CMK (cell line): ENCODE data around the gene RAC2.
"Not testable (repeated sequence)": the region's sequence is repeated elsewhere in the genome, so short reads cannot be mapped to it uniquely, and the experiment has no call there.

Experiments
- DNase-seq: peaks from one replicate; pipeline ENCODE4 v3.0.0-alpha.2; 2010; ENCODE audit warnings: low read depth

RAC2 gene

GRCh38 chr22:37234736-37235711 lies 9.0 kb downstream of the RAC2 start:
- DNase-seq: no peak

DNA sequence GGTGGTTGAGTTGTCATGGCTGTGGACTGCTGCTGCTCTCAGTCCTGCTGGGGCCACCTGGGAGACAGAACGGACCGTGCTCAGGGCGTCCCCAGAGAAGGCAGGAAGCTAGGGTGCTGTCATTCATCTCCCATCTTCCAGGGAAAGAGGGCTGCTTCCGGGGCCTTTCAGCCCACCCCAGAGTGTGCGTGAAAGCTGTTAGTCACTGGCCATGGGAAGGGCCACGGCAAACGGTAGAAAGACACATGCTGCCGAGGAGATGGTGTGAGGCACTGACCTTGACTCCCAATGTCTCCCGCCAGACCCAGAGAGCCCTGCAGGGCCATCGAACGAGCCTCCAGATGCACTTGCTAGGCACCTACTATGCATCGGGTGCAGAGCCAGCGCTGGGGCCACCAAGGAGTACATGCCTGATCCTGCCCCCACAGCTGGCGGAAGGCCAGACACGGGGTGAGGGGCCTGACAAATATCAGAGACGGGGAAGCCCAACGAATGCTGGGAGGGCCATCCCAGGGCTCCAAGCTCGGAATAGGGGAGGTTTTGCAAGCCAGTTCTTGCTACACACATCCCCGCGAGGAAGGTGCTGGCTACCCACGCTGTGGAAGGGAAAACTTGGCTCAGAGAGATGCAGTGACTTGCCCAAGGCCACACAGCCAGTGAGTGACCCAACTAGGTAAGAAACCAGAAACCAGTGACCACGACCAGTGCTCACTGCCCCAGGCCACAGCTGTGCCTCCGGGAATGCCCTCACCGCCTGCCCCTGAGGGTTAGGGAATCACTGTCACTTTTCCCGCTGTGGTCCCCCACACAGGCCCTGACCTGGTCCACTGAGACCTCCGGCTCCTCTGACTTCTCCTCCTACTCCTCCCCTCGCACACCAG lies 10.1 kb downstream of the RAC2 start:
- no peak for DNase-seq

GRCh38 chr22:37233371-37233750 lies 10.7 kb downstream of the RAC2 start:
- DNase-seq: not testable (repeated sequence)

- no peak for DNase-seq
Observed at GRCh38 chr22:37232140-37232998, 11.7 kb downstream of the RAC2 start.

DNA sequence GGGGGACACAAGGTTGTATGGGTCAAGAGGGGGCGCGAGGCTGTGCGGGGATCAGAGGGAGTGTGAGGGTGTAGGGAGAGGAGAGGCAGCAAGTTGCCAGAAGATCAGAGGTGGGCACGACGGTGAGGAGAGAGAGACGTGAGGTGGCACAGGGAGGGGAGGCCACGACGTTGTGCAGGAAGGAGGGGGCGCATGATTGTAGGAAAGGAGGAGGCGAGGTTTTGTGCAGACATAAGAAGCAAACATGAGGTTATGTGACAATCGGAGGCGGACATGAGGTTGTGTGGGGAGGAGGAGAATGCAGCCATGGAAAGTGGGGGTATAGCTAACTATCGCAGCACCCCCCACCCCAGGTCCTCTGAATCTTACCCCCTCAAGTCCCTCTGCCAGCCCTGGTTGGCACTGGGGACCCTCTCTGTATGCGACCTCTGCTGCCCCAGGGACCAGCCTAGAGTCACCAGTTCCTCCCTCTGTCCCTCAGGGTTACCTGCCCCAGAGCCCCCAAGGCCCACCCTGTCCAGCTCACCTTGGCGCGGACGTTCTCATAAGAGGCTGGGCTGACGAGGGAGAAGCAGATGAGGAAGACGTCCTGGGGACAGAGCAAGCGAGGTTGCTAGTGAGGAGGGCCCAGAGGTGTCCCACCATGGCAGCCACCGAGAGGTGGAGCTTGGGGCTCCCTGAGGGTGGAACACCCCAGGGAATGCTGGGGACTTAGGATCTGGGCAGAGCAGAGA lies 12.5 kb downstream of the RAC2 start:
- DNase-seq: no peak

- no peak for DNase-seq
Observed at GRCh38 chr22:37230673-37231405, 13.2 kb downstream of the RAC2 start.

DNA sequence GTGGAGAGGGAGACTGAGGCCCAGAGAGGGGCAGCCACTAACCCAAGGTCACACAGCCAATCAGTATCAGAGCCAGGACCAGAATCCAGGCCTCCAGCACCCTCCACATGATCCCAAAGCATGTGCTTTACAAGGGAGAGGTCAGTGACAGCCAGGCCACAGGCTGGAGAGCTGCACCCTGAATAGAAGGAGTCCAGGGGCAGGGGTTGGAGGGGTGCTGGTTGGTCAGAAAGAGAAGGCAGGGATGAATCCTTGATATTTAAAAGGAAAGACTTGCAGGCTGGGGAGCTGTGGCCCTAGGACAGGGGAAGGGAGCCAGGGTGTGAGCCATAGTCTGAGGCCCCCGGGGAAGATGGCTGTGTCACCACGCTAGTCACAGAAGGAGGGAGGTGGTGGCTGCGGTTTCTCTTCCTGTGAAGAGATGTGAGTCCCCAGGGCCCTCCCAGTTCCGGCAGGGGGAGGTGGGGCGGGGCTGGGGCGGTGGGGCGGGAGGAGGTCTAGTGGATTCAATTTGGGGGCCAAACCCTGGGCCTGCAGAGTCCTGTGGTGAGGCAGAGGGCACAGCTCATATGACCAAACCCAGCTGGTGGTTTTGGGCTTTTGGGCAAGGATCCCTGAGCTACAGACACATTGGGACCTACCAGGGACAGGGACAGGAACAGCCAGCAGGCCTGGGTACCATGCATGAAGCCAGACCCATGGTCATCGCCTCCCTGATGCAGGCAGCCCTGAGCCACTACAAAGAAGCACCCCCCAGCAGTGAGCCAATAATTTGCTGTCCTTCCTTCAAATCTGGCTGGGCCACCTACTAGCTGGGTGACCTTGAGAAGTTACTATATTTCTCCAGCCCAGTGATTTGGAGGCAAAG lies 14.0 kb downstream of the RAC2 start:
- DNase-seq: no peak

DNA sequence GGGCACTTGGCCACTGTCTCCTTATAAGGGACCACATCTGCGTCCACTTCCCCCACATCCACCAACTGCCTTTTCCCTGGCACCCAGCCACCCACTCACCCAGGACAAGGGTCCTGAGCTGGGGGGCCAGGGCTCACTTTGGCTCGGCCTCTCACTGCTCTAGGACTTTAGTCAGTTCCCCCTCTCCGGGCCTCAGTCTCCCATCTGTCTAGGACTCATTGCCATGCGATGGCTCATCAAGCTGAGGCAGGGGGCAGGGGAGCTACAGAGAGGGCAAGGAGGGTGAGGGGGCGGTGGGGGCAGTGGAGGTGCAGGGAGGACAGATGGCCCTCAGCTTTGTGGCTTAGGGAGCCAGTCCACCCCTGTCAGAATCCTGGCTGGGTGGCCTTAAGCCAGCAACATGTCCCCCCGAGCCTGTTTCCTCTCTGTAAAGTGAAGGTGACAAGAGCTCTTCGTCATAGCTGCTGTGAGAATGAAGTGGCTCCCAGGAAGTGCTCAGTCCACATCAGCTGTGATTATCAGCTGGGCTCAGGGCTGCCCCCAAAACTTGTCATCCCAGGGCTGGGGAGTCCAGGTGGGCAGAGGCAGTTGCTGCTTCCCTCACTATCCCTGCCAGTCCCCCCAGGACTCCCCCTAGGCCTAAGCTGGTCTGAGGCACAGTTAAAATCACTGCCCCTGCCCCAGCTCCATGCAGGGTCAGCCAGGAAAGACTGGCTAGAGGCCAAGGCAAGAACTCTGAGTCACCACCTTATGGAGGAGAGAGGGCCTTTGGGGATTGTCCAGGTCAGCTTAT lies 14.9 kb downstream of the RAC2 start:
- no peak for DNase-seq

- DNase-seq: no peak
Observed at GRCh38 chr22:37228106-37229011, 15.7 kb downstream of the RAC2 start.

GRCh38 chr22:37226514-37226913 lies 17.6 kb downstream of the RAC2 start:
- DNase-seq: no peak

GRCh38 chr22:37226087-37226486 lies 18.0 kb downstream of the RAC2 start:
- DNase-seq: no peak

GRCh38 chr22:37225481-37225880 lies 18.6 kb downstream of the RAC2 start:
- DNase-seq: no peak

DNA sequence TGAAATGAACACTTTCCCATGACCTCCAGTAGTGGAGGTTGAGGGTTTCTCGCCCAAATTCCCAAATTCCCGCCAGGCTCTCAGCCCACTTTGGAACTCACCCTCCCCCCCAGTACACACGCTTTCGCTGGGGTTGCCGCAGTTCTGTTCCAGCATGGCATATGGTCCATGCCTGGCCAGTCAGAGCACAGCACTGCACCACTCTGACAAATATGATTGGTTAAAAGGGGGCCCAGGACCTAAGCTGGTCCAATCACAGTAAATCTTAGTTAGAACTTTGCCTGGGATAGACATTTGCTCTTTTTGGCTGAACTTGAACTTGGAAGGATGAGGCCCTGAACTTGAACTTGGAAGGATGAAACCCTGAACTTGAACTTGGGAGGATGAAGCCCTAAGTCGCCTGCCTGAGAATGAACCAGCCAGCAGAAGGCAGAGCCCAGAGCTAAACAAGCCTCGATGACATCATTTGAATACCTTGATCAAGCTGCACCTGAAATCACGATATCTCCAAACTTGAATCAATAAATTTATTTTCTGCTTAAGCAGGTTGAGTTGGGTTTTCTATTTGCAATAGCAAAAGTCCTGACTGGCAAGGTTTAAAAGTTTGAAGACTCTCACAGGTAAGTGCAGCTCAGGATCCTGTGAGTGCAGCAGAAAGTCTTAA lies 19.2 kb downstream of the RAC2 start:
- DNase-seq: no peak

- DNase-seq: no peak
Observed at GRCh38 chr22:37223965-37224551, 20.0 kb downstream of the RAC2 start.

- DNase-seq: no peak
Observed at GRCh38 chr22:37222440-37222971, 21.6 kb downstream of the RAC2 start.
